Kidney tubule cell (primary cell): ENCODE measurements around the gene HGFAC.

Experiments
- DNase-seq: peaks from one replicate; pipeline ENCODE4 v3.0.0-alpha.2; 2018; ENCODE audit warnings: low spot score

HGFAC gene

GRCh38 chr4:3473996-3474765 is 32.4 kb downstream of the HGFAC start:
- no peak for DNase-seq

GRCh38 chr4:3475041-3475712 is 33.4 kb downstream of the HGFAC start:
- DNase-seq = no peak

- no peak for DNase-seq
Measured at GRCh38 chr4:3475713-3476260, 34.0 kb downstream of the HGFAC start.

- DNase-seq = no peak
Measured at GRCh38 chr4:3476341-3476747, 34.6 kb downstream of the HGFAC start.

GRCh38 chr4:3476936-3477749 is 35.4 kb downstream of the HGFAC start:
- no peak for DNase-seq

- no peak for DNase-seq
Measured at GRCh38 chr4:3477750-3478430, 36.1 kb downstream of the HGFAC start.

- no peak for DNase-seq
Measured at GRCh38 chr4:3478446-3479357, 36.9 kb downstream of the HGFAC start.

- DNase-seq = no peak
Measured at GRCh38 chr4:3479358-3480101, 37.8 kb downstream of the HGFAC start.

GRCh38 chr4:3480528-3481112 is 38.9 kb downstream of the HGFAC start:
- DNase-seq = peak; percentile 80

GRCh38 chr4:3481113-3481531 is 39.4 kb downstream of the HGFAC start:
- DNase-seq = no peak

GRCh38 chr4:3481783-3482393 is 40.1 kb downstream of the HGFAC start:
- DNase-seq = no peak

GRCh38 chr4:3482707-3483106 is 40.9 kb downstream of the HGFAC start:
- no peak for DNase-seq

GRCh38 chr4:3483471-3483921 is 41.7 kb downstream of the HGFAC start:
- peak; percentile 73 for DNase-seq

- peak; percentile 95 for DNase-seq
Measured at GRCh38 chr4:3484057-3484973, 42.5 kb downstream of the HGFAC start.

- peak; percentile 41 for DNase-seq
Measured at GRCh38 chr4:3485011-3485791, 43.4 kb downstream of the HGFAC start.

GRCh38 chr4:3485886-3486540 is 44.2 kb downstream of the HGFAC start:
- DNase-seq = no peak
